ENCODE results near the gene CAB39.

CAB39 gene

GRCh38 chr2:230708204-230708603, 4.4 kb upstream of the CAB39 start:
- Histone ChIP-seq H3K27ac (ENCODE audit: low read depth, low read length) (no peak overlapping the region), H3K36me3 (ENCODE audit: control insufficient read depth in 5 of 5, insufficient read depth in 5 of 5, low read length in 5 of 5) (no peaks in the 10 kb centered on the region), H3K4me1 (ENCODE audit: control insufficient read depth in 5 of 5, insufficient read depth in 5 of 5, low read length in 5 of 5) (peaks cover 0 to 8% (median 6%) of the 10 kb centered on the region in 5 donors), H3K4me3 (ENCODE audit: low read depth in 1 of 5, low read length in 5 of 5) (no peak overlapping the region), H3K9ac (ENCODE audit: low read length in 5 of 5) (no peak overlapping the region), H3K9me3 (ENCODE audit: control insufficient read depth in 5 of 5, low read length in 5 of 5) (no peaks in the 10 kb centered on the region), H3K27me3 (ENCODE audit: control insufficient read depth in 5 of 5, insufficient read depth in 4 of 5, low read length in 5 of 5) (no peaks in the 10 kb centered on the region)

- Histone ChIP-seq H3K4me1 (ENCODE audit: control insufficient read depth in 5 of 5, insufficient read depth in 5 of 5, low read length in 5 of 5) (peaks cover 6 to 31% (median 29%) of the 10 kb centered on the region in 5 donors), H3K27ac (ENCODE audit: low read depth, low read length) (no peak overlapping the region), H3K9me3 (ENCODE audit: control insufficient read depth in 5 of 5, low read length in 5 of 5) (no peaks in the 10 kb centered on the region), H3K4me3 (ENCODE audit: low read depth in 1 of 5, low read length in 5 of 5) (no peak overlapping the region), H3K9ac (ENCODE audit: low read length in 5 of 5) (no peak overlapping the region), H3K27me3 (ENCODE audit: control insufficient read depth in 5 of 5, insufficient read depth in 4 of 5, low read length in 5 of 5) (no peaks in the 10 kb centered on the region), H3K36me3 (ENCODE audit: control insufficient read depth in 5 of 5, insufficient read depth in 5 of 5, low read length in 5 of 5) (peaks cover 0 to 2% (median 0%) of the 10 kb centered on the region in 5 donors)
Measured at GRCh38 chr2:230711224-230711623, 1.4 kb upstream of the CAB39 start.

- H3K27me3 ChIP-seq (ENCODE audit: control insufficient read depth in 5 of 5, insufficient read depth in 4 of 5, low read length in 5 of 5) = no peaks in the 10 kb centered on the region
- H3K36me3 ChIP-seq (ENCODE audit: control insufficient read depth in 5 of 5, insufficient read depth in 5 of 5, low read length in 5 of 5) = peaks cover 0 to 2% (median 0%) of the 10 kb centered on the region in 5 donors
- H3K9me3 ChIP-seq (ENCODE audit: control insufficient read depth in 5 of 5, low read length in 5 of 5) = no peaks in the 10 kb centered on the region
- H3K9ac ChIP-seq (ENCODE audit: low read length in 5 of 5) = peak overlapping the region; percentile 88 to 98 (median 95)
- H3K4me3 ChIP-seq (ENCODE audit: low read depth in 1 of 5, low read length in 5 of 5) = peak overlapping the region; percentile 74 to 89 (median 77)
- H3K4me1 ChIP-seq (ENCODE audit: control insufficient read depth in 5 of 5, insufficient read depth in 5 of 5, low read length in 5 of 5) = peaks cover 8 to 44% (median 43%) of the 10 kb centered on the region in 5 donors
- H3K27ac ChIP-seq (ENCODE audit: low read depth, low read length) = peak overlapping the region; percentile 96
Measured at GRCh38 chr2:230713331-230714135, 891 bp downstream of the CAB39 start.

- Histone ChIP-seq H3K27me3 (ENCODE audit: control insufficient read depth in 5 of 5, insufficient read depth in 4 of 5, low read length in 5 of 5) (no peaks in the 10 kb centered on the region), H3K4me1 (ENCODE audit: control insufficient read depth in 5 of 5, insufficient read depth in 5 of 5, low read length in 5 of 5) (peaks cover 8 to 47% (median 43%) of the 10 kb centered on the region in 5 donors), H3K4me3 (ENCODE audit: low read depth in 1 of 5, low read length in 5 of 5) (peak overlapping the region; percentile 74 to 89 (median 77)), H3K9me3 (ENCODE audit: control insufficient read depth in 5 of 5, low read length in 5 of 5) (no peaks in the 10 kb centered on the region), H3K9ac (ENCODE audit: low read length in 5 of 5) (peak overlapping the region; percentile 88 to 98 (median 95)), H3K36me3 (ENCODE audit: control insufficient read depth in 5 of 5, insufficient read depth in 5 of 5, low read length in 5 of 5) (peaks cover 0 to 2% (median 0%) of the 10 kb centered on the region in 5 donors), H3K27ac (ENCODE audit: low read depth, low read length) (peak overlapping the region; percentile 96)
Measured at GRCh38 chr2:230714136-230714480, 1.5 kb downstream of the CAB39 start.

GRCh38 chr2:230715201-230715600, 2.6 kb downstream of the CAB39 start:
- Histone ChIP-seq H3K36me3 (ENCODE audit: control insufficient read depth in 5 of 5, insufficient read depth in 5 of 5, low read length in 5 of 5) (peaks cover 0 to 2% (median 0%) of the 10 kb centered on the region in 5 donors), H3K27me3 (ENCODE audit: control insufficient read depth in 5 of 5, insufficient read depth in 4 of 5, low read length in 5 of 5) (no peaks in the 10 kb centered on the region), H3K9me3 (ENCODE audit: control insufficient read depth in 5 of 5, low read length in 5 of 5) (no peaks in the 10 kb centered on the region), H3K27ac (ENCODE audit: low read depth, low read length) (peak overlapping the region; percentile 96), H3K4me1 (ENCODE audit: control insufficient read depth in 5 of 5, insufficient read depth in 5 of 5, low read length in 5 of 5) (peaks cover 8 to 47% (median 47%) of the 10 kb centered on the region in 5 donors), H3K9ac (ENCODE audit: low read length in 5 of 5) (peak overlapping the region in 3 of 5 donors; percentile 26 to 98 (median 45)), H3K4me3 (ENCODE audit: low read depth in 1 of 5, low read length in 5 of 5) (peak overlapping the region in 2 of 5 donors; percentile 4 to 12)

- Histone ChIP-seq H3K9me3 (ENCODE audit: control insufficient read depth in 5 of 5, low read length in 5 of 5) (no peaks in the 10 kb centered on the region), H3K9ac (ENCODE audit: low read length in 5 of 5) (no peak overlapping the region), H3K27ac (ENCODE audit: low read depth, low read length) (no peak overlapping the region), H3K36me3 (ENCODE audit: control insufficient read depth in 5 of 5, insufficient read depth in 5 of 5, low read length in 5 of 5) (peaks cover 0 to 9% (median 2%) of the 10 kb centered on the region in 5 donors), H3K27me3 (ENCODE audit: control insufficient read depth in 5 of 5, insufficient read depth in 4 of 5, low read length in 5 of 5) (no peaks in the 10 kb centered on the region), H3K4me1 (ENCODE audit: control insufficient read depth in 5 of 5, insufficient read depth in 5 of 5, low read length in 5 of 5) (peaks cover 8 to 52% (median 48%) of the 10 kb centered on the region in 5 donors), H3K4me3 (ENCODE audit: low read depth in 1 of 5, low read length in 5 of 5) (no peak overlapping the region)
Measured at GRCh38 chr2:230716588-230716987, 3.9 kb downstream of the CAB39 start.

- Histone ChIP-seq H3K4me3 (ENCODE audit: low read depth in 1 of 5, low read length in 5 of 5) (no peak overlapping the region), H3K27me3 (ENCODE audit: control insufficient read depth in 5 of 5, insufficient read depth in 4 of 5, low read length in 5 of 5) (no peaks in the 10 kb centered on the region), H3K27ac (ENCODE audit: low read depth, low read length) (peak overlapping the region; percentile 23), H3K9ac (ENCODE audit: low read length in 5 of 5) (peak overlapping the region in 2 of 5 donors; percentile 4 to 26), H3K4me1 (ENCODE audit: control insufficient read depth in 5 of 5, insufficient read depth in 5 of 5, low read length in 5 of 5) (peaks cover 8 to 49% (median 45%) of the 10 kb centered on the region in 5 donors), H3K36me3 (ENCODE audit: control insufficient read depth in 5 of 5, insufficient read depth in 5 of 5, low read length in 5 of 5) (peaks cover 0 to 9% (median 2%) of the 10 kb centered on the region in 5 donors), H3K9me3 (ENCODE audit: control insufficient read depth in 5 of 5, low read length in 5 of 5) (no peaks in the 10 kb centered on the region)
Measured at GRCh38 chr2:230717600-230717999, 5.0 kb downstream of the CAB39 start.

GRCh38 chr2:230719340-230719739, 6.7 kb downstream of the CAB39 start:
- Histone ChIP-seq H3K27ac (ENCODE audit: low read depth, low read length) (no peak overlapping the region), H3K27me3 (ENCODE audit: control insufficient read depth in 5 of 5, insufficient read depth in 4 of 5, low read length in 5 of 5) (no peaks in the 10 kb centered on the region), H3K4me1 (ENCODE audit: control insufficient read depth in 5 of 5, insufficient read depth in 5 of 5, low read length in 5 of 5) (peaks cover 6 to 41% (median 38%) of the 10 kb centered on the region in 5 donors), H3K36me3 (ENCODE audit: control insufficient read depth in 5 of 5, insufficient read depth in 5 of 5, low read length in 5 of 5) (peaks cover 0 to 9% (median 4%) of the 10 kb centered on the region in 5 donors), H3K9ac (ENCODE audit: low read length in 5 of 5) (no peak overlapping the region), H3K4me3 (ENCODE audit: low read depth in 1 of 5, low read length in 5 of 5) (no peak overlapping the region), H3K9me3 (ENCODE audit: control insufficient read depth in 5 of 5, low read length in 5 of 5) (no peaks in the 10 kb centered on the region)

- H3K4me1 ChIP-seq (ENCODE audit: control insufficient read depth in 5 of 5, insufficient read depth in 5 of 5, low read length in 5 of 5) = peaks cover 3 to 29% (median 23%) of the 10 kb centered on the region in 5 donors
Measured at GRCh38 chr2:230721712-230722111, 9.1 kb downstream of the CAB39 start.

GRCh38 chr2:230722207-230722885, 9.7 kb downstream of the CAB39 start:
- Histone ChIP-seq H3K27ac (ENCODE audit: low read depth, low read length) (no peak overlapping the region), H3K36me3 (ENCODE audit: control insufficient read depth in 5 of 5, insufficient read depth in 5 of 5, low read length in 5 of 5) (peaks cover 0 to 12% (median 7%) of the 10 kb centered on the region in 5 donors), H3K27me3 (ENCODE audit: control insufficient read depth in 5 of 5, insufficient read depth in 4 of 5, low read length in 5 of 5) (no peaks in the 10 kb centered on the region), H3K4me1 (ENCODE audit: control insufficient read depth in 5 of 5, insufficient read depth in 5 of 5, low read length in 5 of 5) (peaks cover 3 to 27% (median 20%) of the 10 kb centered on the region in 5 donors), H3K9ac (ENCODE audit: low read length in 5 of 5) (no peak overlapping the region), H3K4me3 (ENCODE audit: low read depth in 1 of 5, low read length in 5 of 5) (no peak overlapping the region), H3K9me3 (ENCODE audit: control insufficient read depth in 5 of 5, low read length in 5 of 5) (no peaks in the 10 kb centered on the region)

More at GRCh38 chr2:230721712-230722111, 9.1 kb downstream of the CAB39 start:
- H3K27ac ChIP-seq (ENCODE audit: low read depth, low read length) = no peak overlapping the region
- no peak overlapping the region for H3K4me3 ChIP-seq (ENCODE audit: low read depth in 1 of 5, low read length in 5 of 5)
- H3K9ac ChIP-seq (ENCODE audit: low read length in 5 of 5) = no peak overlapping the region
- no peaks in the 10 kb centered on the region for H3K27me3 ChIP-seq (ENCODE audit: control insufficient read depth in 5 of 5, insufficient read depth in 4 of 5, low read length in 5 of 5)
- peaks cover 0 to 12% (median 7%) of the 10 kb centered on the region in 5 donors for H3K36me3 ChIP-seq (ENCODE audit: control insufficient read depth in 5 of 5, insufficient read depth in 5 of 5, low read length in 5 of 5)
- no peaks in the 10 kb centered on the region for H3K9me3 ChIP-seq (ENCODE audit: control insufficient read depth in 5 of 5, low read length in 5 of 5)

Data from subcutaneous abdominal adipose tissue (tissue), 5 donors.